ENCODE results near the gene PIWIL4. TPM values are rescaled to one million over a fixed set of nuclear protein-coding genes. Genes with fewer than 3 reads are reported as not detected.

PIWIL4 gene
- total and polyA plus RNA-seq, 9 of the 15 experiments (the other 6 are each of a cell fraction or from before 2014, with no cell fraction given), result 6.3 to 17.0 (median 10.8) TPM

GRCh38 chr11:94653561-94653960, 86.4 kb downstream of the PIWIL4 start (continued):
- TF ChIP-seq FOXA3 (CRISPR knock-in tag; conservative IDR thresholded peaks at IDR 0.05 in 1 of 2, IDR thresholded peaks at IDR 0.05 in 1 of 2) (no peak), REST (IDR thresholded peaks at IDR 0.05; ENCODE audit: borderline replicate concordance) (no peak), REST (CRISPR knock-in tag; IDR thresholded peaks at IDR 0.05; ENCODE audit: low read depth) (no peak), CLOCK (CRISPR knock-in tag; IDR thresholded peaks at IDR 0.05; ENCODE audit: borderline replicate concordance) (no peak), CBFA2T3 (IDR thresholded peaks at IDR 0.05) (no peak), HNRNPUL1 (IDR thresholded peaks at IDR 0.05; ENCODE audit: low read length) (no peak), GABPB2 (CRISPR knock-in tag; conservative IDR thresholded peaks at IDR 0.05) (no peak)
